Activated T-cell treated with anti-CD3 and anti-CD28 coated beads, Interleukin-2, amount 50 U/mL, for 1 hour (primary cell): ENCODE data around the gene GOLGA6L10.

Source experiments
- DNase-seq: peaks from one replicate; pipeline ENCODE4 v3.0.0-alpha.2; 2020

Gene GOLGA6L10

GRCh38 chr15:82298032-82298431 lies 51.2 kb downstream of the GOLGA6L10 start:
- DNase-seq = no peak

GRCh38 chr15:82297546-82297945 lies 51.7 kb downstream of the GOLGA6L10 start:
- DNase-seq = no peak

GRCh38 chr15:82294061-82294690 lies 55.1 kb downstream of the GOLGA6L10 start:
- DNase-seq = no peak

GRCh38 chr15:82292271-82292670 lies 57.0 kb downstream of the GOLGA6L10 start:
- no peak for DNase-seq
